ENCODE measurements around the gene SLC34A3.

SLC34A3 gene

GRCh38 chr9:137198051-137198901 is 32.4 kb upstream of the SLC34A3 start:
- no peak for DNase-seq

DNA sequence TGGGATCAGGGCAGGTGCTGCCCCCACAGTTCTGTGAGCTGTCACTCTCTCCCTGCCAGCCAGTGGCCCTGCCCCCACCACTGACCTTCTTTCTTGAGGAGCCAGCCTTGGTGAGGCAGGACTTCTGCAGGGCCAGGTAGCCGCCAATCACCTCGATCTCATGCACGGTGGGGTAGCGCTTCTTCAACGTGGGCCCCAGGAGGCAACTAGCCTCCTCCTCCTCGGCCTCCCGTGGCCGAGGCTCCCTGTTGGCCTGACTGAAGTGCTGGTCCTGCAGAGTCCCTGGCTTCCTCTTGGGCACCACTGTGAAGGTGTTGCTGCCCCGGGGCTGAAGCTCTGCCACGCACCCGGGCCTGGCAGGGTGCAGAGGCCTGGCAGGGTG is 31.8 kb upstream of the SLC34A3 start:
- DNase-seq, result no peak

GRCh38 chr9:137199411-137200121 is 31.1 kb upstream of the SLC34A3 start:
- DNase-seq, result no peak

- peak; percentile 100 for DNase-seq
Observed at GRCh38 chr9:137200311-137201204, 30.1 kb upstream of the SLC34A3 start, which contains the start of gene TPRN. Gene TPRN, minus strand, starts transcription at chr9:137200741. Its CDS starts 30 bp downstream, at chr9:137200711.

DNA sequence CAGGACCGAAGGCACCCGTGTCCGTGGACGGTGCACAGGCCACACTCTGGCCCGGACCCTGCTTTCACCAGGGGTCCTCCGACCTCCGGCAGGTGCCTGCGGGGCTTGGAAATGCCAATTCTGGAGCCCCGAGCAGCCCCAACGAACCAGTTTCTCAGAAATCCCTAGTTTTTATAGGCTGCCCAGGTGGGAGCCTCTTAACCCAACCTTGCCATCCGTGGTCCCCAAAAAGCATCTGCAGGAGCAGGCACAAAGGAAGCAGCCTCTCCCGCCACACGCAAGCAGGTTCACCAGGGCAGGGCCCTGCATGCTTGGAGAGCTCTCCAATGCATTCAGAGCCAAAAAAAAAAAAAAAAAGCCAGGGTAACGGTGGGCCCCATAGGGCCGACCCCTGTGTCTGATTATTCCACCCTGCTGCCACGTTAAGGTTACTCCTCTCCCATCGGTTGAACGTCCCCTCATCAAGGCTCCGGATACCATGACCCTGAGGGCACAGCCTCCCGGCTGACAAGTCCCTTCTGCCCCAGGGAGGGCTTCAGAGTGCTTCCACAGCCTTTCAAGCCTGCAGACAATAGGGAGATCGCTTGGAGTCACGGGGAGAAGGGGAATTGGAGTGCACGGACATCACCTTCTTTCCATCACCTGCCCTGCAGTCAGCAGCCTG is 29.4 kb upstream of the SLC34A3 start:
- no peak for DNase-seq

DNA sequence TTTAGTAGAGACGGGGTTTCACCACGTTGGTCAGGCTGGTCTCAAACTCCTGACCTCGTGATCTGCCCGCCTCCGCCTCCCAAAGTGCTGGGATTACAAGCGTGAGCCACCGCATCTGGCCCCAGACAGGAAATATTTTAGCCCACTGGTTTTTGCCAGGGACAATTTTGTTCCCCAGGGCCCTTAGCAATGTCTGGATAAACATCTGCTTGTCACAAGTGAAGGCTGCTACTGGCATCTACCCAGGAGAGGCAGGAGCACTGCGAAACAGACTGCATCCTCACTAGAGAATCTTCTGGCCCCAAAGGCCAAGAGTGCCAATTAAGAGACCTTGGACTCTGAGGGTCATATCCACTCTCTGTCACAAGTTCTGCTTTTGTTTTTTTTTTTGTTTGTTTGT is 27.7 kb upstream of the SLC34A3 start:
- no peak for DNase-seq

DNA sequence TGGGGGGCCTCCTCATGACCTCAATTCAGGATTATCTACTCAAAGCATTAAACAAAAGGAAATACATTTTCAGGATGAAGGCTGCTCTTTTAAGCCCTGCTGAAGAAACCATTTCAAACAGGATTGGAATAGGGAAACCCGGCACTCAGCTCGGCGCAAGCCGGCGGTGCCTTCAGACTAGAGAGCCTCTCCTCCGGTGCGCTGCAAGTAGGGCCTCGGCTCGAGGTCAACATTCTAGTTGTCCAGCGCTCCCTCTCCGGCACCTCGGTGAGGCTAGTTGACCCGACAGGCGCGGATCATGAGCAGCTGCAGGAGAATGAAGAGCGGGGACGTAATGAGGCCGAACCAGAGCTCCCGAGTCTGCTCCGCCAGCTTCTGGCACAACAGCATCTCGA is 26.0 kb upstream of the SLC34A3 start:
- no peak for DNase-seq

- peak; percentile 44 to 79 for DNase-seq
Observed at GRCh38 chr9:137205126-137206069, 25.3 kb upstream of the SLC34A3 start, which contains the start of the genes NDOR1 and TMEM203. Gene NDOR1, plus strand, starts transcription at chr9:137205700. Its CDS starts 78 bp downstream, at chr9:137205778. Gene TMEM203, minus strand, starts transcription at chr9:137205648. Its CDS starts 234 bp downstream, at chr9:137205414.

DNA sequence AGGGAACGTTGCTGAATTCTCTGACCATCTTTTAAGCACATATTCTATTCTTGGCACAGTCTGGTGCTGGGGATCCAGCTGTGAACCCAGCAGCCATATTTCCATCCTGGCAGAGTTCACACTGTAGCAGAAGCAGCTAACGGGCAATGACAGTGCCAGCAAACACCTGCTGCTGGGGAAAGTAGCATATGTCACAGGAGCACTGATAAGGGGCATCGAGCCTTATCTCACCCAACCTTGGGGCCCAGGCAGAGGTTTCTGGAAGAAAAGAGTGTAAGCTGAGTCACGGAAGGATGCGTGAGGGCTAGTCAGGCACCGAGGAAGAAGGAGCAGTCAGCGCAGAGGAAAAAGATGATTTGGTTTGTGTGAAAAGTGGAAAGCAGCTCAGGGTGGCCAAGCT is 24.1 kb upstream of the SLC34A3 start:
- no peak for DNase-seq

GRCh38 chr9:137211532-137211931 is 19.2 kb upstream of the SLC34A3 start:
- no peak for DNase-seq

GRCh38 chr9:137212520-137212919 is 18.2 kb upstream of the SLC34A3 start:
- DNase-seq, result no peak

- DNase-seq, result no peak
Observed at GRCh38 chr9:137213160-137214060, 17.3 kb upstream of the SLC34A3 start.

DNA sequence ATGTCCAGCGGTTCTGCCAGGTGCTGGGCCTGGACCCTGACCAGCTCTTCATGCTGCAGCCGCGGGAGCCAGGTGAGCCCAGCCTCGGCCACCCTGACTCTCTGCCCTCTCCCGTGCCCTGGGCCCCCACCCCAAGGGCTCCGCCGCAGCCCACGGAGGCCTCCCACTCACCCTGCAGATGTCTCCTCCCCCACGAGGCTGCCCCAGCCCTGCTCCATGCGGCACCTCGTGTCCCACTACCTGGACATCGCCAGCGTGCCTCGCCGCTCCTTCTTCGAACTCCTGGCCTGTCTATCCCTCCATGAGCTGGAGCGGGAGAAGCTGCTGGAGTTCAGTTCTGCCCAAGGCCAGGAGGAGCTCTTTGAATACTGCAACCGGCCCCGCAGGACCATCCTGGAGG is 16.1 kb upstream of the SLC34A3 start:
- no peak for DNase-seq

- DNase-seq, result no peak
Observed at GRCh38 chr9:137215196-137215986, 15.3 kb upstream of the SLC34A3 start.

DNA sequence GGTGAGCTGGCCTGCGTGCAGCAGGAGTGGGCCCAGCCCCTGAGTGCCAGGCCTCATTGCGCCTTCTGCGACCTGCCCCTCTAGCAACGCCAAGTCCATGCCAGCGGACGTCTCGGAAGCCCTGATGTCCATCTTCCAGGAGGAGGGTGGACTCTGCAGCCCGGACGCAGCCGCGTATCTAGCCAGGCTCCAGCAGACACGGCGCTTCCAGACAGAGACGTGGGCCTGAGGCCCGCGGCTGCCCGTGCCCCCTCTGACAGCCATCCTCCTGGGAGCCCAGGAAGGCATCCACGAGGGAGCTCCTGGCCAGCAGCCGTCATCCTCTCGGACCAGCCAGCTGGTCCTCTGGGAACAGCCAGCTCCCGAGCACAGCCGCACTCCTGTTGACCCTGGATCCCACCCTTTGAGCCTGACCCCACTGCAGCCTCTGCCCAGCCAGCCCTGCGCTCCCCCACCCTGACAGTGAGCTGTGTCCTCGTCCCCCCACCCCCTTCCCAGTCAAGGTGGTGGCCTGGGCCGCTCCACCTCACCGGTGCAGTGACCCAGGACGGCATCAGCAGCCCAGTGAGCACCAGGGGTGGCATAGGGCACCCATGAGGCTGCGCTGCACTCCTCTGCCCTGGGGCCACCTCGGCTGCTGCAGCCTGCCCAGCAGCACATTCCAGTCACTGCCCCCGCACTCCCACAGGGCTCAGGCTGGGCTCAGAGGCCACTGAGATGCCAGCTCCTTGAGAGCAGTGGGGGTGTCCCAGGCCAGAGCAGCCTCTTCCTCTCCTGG is 14.3 kb upstream of the SLC34A3 start:
- DNase-seq, result no peak

GRCh38 chr9:137217276-137218211 is 13.2 kb upstream of the SLC34A3 start:
- DNase-seq, result no peak

DNA sequence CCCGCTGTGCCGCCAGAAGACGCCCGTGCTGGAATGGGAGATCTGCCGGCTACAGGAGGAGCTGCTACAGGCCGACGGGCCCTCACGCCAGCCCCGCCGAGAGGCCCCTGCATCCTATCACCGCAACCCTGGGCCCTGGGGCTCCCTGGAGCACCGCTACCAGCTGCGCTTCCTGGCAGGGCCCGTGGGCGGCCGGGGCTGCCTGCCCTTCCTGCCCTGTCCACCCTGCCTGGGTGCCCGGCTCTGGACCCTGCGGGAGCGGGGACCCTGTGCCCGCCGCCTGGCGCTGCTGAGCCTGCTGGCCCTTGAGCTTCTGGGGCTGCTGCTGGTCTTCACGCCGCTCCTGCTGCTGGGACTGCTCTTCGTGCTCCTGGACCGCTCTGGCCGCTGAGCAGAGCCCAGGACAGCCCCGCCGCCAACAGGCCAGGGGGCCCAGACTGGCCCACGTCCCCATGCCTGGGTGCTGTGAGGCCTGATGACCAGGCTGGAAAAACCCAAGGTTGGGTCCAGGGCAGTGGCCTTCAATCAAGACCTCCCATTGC is 12.4 kb upstream of the SLC34A3 start:
- no peak for DNase-seq
